Measurements from ENCODE around the gene NLRP9. TPM values are rescaled to one million over a fixed set of nuclear protein-coding genes. Genes with fewer than 3 reads are reported as not detected.
A peak's percentile ranks its signal among the peaks of the same experiment; 100 is the strongest.

The NLRP9 gene
- total RNA-seq, 1 donor from 2014 or later: not detected

- Mint-ChIP-seq H3K27me3 (ENCODE audit: low read depth) (no peaks in the 10 kb centered on the region), H3K4me3 (no peak overlapping the region), H3K4me1 (peaks cover 13% of the 10 kb centered on the region), H3K27ac (no peak overlapping the region), H3K36me3 (peaks cover 19% of the 10 kb centered on the region), H3K9me3 (no peaks in the 10 kb centered on the region)
- DNase-seq (ENCODE audit: low spot score in 2 of 2, unreplicated experiment in 2 of 2): no peak
- no peak for TF ChIP-seq CTCF (IDR thresholded peaks at IDR 0.05; ENCODE audit: unreplicated experiment)
Observed at GRCh38 chr19:55681131-55682092, 56.8 kb downstream of the NLRP9 start.

- Mint-ChIP-seq H3K27me3 (ENCODE audit: low read depth) (no peaks in the 10 kb centered on the region), H3K4me3 (no peak overlapping the region), H3K9me3 (no peaks in the 10 kb centered on the region), H3K4me1 (peaks cover 20% of the 10 kb centered on the region), H3K27ac (no peak overlapping the region), H3K36me3 (peaks cover 19% of the 10 kb centered on the region)
- TF ChIP-seq CTCF (IDR thresholded peaks at IDR 0.05; ENCODE audit: unreplicated experiment): no peak
- DNase-seq (ENCODE audit: low spot score in 2 of 2, unreplicated experiment in 2 of 2): no peak
Observed at GRCh38 chr19:55680339-55681130, 57.7 kb downstream of the NLRP9 start.

GRCh38 chr19:55679343-55680257 lies 58.6 kb downstream of the NLRP9 start:
- Mint-ChIP-seq H3K27ac (no peak overlapping the region), H3K27me3 (ENCODE audit: low read depth) (no peaks in the 10 kb centered on the region), H3K4me1 (peaks cover 22% of the 10 kb centered on the region), H3K4me3 (no peak overlapping the region), H3K36me3 (peaks cover 19% of the 10 kb centered on the region), H3K9me3 (no peaks in the 10 kb centered on the region)
- no peak for DNase-seq (ENCODE audit: low spot score in 2 of 2, unreplicated experiment in 2 of 2)
- no peak for TF ChIP-seq CTCF (IDR thresholded peaks at IDR 0.05; ENCODE audit: unreplicated experiment)

GRCh38 chr19:55678121-55678671 lies 60.0 kb downstream of the NLRP9 start:
- Mint-ChIP-seq H3K36me3 (peaks cover 15% of the 10 kb centered on the region), H3K4me1 (peaks cover 30% of the 10 kb centered on the region), H3K27ac (no peak overlapping the region), H3K27me3 (ENCODE audit: low read depth) (no peaks in the 10 kb centered on the region), H3K4me3 (no peak overlapping the region), H3K9me3 (no peaks in the 10 kb centered on the region)
- no peak for DNase-seq (ENCODE audit: low spot score in 2 of 2, unreplicated experiment in 2 of 2)
- no peak for TF ChIP-seq CTCF (IDR thresholded peaks at IDR 0.05; ENCODE audit: unreplicated experiment)

- H3K27ac Mint-ChIP-seq: no peak overlapping the region
- H3K36me3 Mint-ChIP-seq: peaks cover 15% of the 10 kb centered on the region
- peak overlapping the region; percentile 22 for H3K4me3 Mint-ChIP-seq
- peaks cover 30% of the 10 kb centered on the region for H3K4me1 Mint-ChIP-seq
- no peak for DNase-seq (ENCODE audit: low spot score in 2 of 2, unreplicated experiment in 2 of 2)
- no peaks in the 10 kb centered on the region for H3K9me3 Mint-ChIP-seq
- no peaks in the 10 kb centered on the region for H3K27me3 Mint-ChIP-seq (ENCODE audit: low read depth)
- TF ChIP-seq CTCF (IDR thresholded peaks at IDR 0.05; ENCODE audit: unreplicated experiment): no peak
Observed at GRCh38 chr19:55677572-55678028, 60.6 kb downstream of the NLRP9 start.
